DND-41 (cell line): ENCODE measurements around the gene TRIM9.

Source experiments
- ATAC-seq: fragments of 200-7000 bp; cut with Tn5 transposase; 3 replicates; pipeline ENCODE4 v1.9.1; 2021; ENCODE audit warnings: low read depth; ENCODE audit not compliant: insufficient read depth
- DNase-seq: peaks from one replicate; pipeline ENCODE4 v3.0.0-alpha.2; 2020
- H2AFZ ChIP-seq: 2 replicates; pipeline ENCODE4 v1.6.0; 2012; ENCODE audit warnings: low read depth, low read length
- H3K27ac ChIP-seq: 2 replicates; pipeline ENCODE4 v1.5.1; 2012; ENCODE audit warnings: low read length, inconsistent platforms
- H3K27me3 ChIP-seq: fragments of 200-600 bp; sonication (generic); 2 replicates; pipeline ENCODE4 v1.6.0; 2012; ENCODE audit warnings: low read length, mild to moderate bottlenecking, inconsistent platforms; ENCODE audit not compliant: insufficient read depth, poor library complexity
- H3K36me3 ChIP-seq: 2 replicates; pipeline ENCODE4 v1.5.1; 2012; ENCODE audit warnings: low read length, inconsistent platforms; ENCODE audit not compliant: insufficient read depth
- H3K4me1 ChIP-seq: 2 replicates; pipeline ENCODE4 v1.5.1; 2012; ENCODE audit warnings: mild to moderate bottlenecking, low read length; ENCODE audit not compliant: insufficient read depth
- H3K4me2 ChIP-seq: 2 replicates; pipeline ENCODE4 v1.6.0; 2012; ENCODE audit warnings: mild to moderate bottlenecking, moderate library complexity, low read length, inconsistent platforms; ENCODE audit not compliant: insufficient read depth
- H3K4me3 ChIP-seq, 2 experiments: fragments of 200-600 bp in 1 of 2; shearing (Covaris generic) in 1 of 2; 2 replicates each; pipeline ENCODE4 v1.5.1; 2012 to 2016; ENCODE audit warnings: inconsistent platforms in 2 of 2, low read length in 2 of 2, mild to moderate bottlenecking in 2 of 2, low read depth in 1 of 2, moderate library complexity in 1 of 2
- H3K79me2 ChIP-seq: 2 replicates; pipeline ENCODE4 v1.6.0; 2012; ENCODE audit warnings: low read length, inconsistent platforms; ENCODE audit not compliant: insufficient read depth
- H3K9ac ChIP-seq: 2 replicates; pipeline ENCODE4 v1.6.0; 2012; ENCODE audit warnings: low read depth, mild to moderate bottlenecking, inconsistent platforms, low read length, moderate library complexity
- H3K9me3 ChIP-seq: 2 replicates; pipeline ENCODE4 v1.5.1; 2012; ENCODE audit warnings: low read length, moderate library complexity, mild to moderate bottlenecking, inconsistent platforms; ENCODE audit not compliant: insufficient read depth, severe bottlenecking
- H4K20me1 ChIP-seq: 2 replicates; pipeline ENCODE4 v1.6.0; 2012; ENCODE audit warnings: low read length; ENCODE audit not compliant: insufficient read depth
- EZH2 ChIP-seq: IDR thresholded peaks from 3 replicates; pipeline ENCODE4 v1.6.1; 2012; ENCODE audit warnings: borderline replicate concordance, low read depth, mild to moderate bottlenecking, moderate library complexity, low read length, inconsistent platforms; ENCODE audit not compliant: severe bottlenecking
- TF ChIP-seq, protein P1 (sequence below): IDR thresholded peaks from 2 replicates; pipeline ENCODE4 v1.5.1; 2012; ENCODE audit warnings: borderline replicate concordance, low read length, moderate library complexity, mild to moderate bottlenecking; ENCODE audit not compliant: poor library complexity, severe bottlenecking; ENCODE audit errors: extremely low read depth

TRIM9 gene

DNA sequence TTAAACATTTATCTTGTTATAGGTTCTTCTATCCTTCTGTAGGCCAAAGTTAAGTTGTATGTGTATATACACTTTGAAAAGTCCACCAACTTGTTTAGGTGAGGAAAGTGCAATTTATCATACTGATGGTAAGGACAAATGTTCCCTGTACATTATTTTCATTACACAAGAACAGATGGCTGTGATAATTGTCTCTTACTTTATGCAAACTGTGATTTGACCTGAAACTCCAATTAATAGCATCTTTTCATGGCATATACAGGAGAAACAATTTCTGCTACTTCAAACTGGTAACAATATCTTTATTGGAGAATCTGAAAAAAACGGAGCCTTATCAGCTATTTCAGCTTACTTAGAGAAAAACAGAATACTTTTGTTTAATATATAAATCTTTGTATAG, 5.6 kb downstream of the TRIM9 start:
- Histone ChIP-seq H2AFZ (no peak overlapping the region), H3K27ac (no peak overlapping the region), H3K9ac (no peak overlapping the region), H3K36me3 (no peaks in the 10 kb centered on the region), H3K27me3 (no peaks in the 10 kb centered on the region), H3K4me3 (no peak overlapping the region), H4K20me1 (no peaks in the 10 kb centered on the region), H3K4me1 (peaks cover 39% of the 10 kb centered on the region), H3K4me2 (no peak overlapping the region), H3K79me2 (peaks cover 7% of the 10 kb centered on the region), H3K9me3 (no peaks in the 10 kb centered on the region)
- TF ChIP-seq, protein P1, sequence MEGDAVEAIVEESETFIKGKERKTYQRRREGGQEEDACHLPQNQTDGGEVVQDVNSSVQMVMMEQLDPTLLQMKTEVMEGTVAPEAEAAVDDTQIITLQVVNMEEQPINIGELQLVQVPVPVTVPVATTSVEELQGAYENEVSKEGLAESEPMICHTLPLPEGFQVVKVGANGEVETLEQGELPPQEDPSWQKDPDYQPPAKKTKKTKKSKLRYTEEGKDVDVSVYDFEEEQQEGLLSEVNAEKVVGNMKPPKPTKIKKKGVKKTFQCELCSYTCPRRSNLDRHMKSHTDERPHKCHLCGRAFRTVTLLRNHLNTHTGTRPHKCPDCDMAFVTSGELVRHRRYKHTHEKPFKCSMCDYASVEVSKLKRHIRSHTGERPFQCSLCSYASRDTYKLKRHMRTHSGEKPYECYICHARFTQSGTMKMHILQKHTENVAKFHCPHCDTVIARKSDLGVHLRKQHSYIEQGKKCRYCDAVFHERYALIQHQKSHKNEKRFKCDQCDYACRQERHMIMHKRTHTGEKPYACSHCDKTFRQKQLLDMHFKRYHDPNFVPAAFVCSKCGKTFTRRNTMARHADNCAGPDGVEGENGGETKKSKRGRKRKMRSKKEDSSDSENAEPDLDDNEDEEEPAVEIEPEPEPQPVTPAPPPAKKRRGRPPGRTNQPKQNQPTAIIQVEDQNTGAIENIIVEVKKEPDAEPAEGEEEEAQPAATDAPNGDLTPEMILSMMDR, result no peak
- TF ChIP-seq EZH2, result no peak
- ATAC-seq (no peak), DNase-seq (no peak)

DNA sequence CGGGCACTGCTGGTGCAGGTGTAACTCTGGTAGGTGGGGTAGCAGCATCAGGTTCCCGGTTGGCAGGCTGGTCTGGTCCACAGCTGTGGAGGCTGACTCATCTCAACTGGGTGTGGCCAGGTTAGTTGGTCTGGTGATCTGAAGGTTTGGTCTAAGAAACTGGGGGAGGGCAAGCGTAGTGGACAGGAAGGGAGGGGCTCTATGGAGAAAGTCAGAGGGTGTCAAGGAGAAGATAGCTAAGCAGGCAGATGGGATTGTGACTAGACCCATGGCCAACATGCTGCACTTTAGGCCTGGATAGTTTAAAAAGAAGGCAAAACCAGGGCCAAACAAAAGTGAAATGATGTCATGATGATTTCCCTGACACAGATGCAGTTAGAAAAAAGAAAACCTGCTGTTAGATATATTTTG, 7.9 kb downstream of the TRIM9 start:
- no peaks in the 10 kb centered on the region for H4K20me1 ChIP-seq
- no peaks in the 10 kb centered on the region for H3K9me3 ChIP-seq
- H3K27ac ChIP-seq, result no peak overlapping the region
- DNase-seq (no peak), ATAC-seq (no peak)
- no peak overlapping the region for H3K4me3 ChIP-seq
- H3K9ac ChIP-seq, result no peak overlapping the region
- H3K4me2 ChIP-seq, result no peak overlapping the region
- no peaks in the 10 kb centered on the region for H3K27me3 ChIP-seq
- 0 out of 2 replicates have a peak, but pooled peaks cover 2% of the 10 kb centered on the region for H3K79me2 ChIP-seq
- TF ChIP-seq EZH2, result no peak
- TF ChIP-seq, protein P1, result no peak
- no peaks in the 10 kb centered on the region for H3K36me3 ChIP-seq
- H3K4me1 ChIP-seq, result peaks cover 16% of the 10 kb centered on the region
- no peak overlapping the region for H2AFZ ChIP-seq

DNA sequence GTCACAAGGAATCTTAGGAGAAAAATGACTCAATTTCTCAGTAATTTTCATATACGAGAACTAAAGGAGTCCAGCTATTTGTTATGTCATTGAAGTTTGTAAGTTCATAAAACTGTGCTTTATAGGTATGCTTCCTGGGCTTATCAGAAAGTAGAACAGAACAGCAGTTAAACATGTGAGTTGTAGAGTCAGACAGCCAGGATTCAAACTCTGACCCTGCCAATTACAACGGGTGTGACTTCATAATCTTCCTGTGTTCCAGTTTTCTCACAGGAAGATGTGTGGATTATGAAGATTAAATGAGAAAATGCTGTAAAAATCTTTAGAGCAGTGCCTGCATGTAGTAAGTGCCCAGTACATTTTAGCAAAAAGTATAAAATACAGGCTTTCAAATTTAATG, 8.9 kb downstream of the TRIM9 start:
- Histone ChIP-seq H3K4me2 (no peak overlapping the region), H4K20me1 (no peaks in the 10 kb centered on the region), H3K27me3 (no peaks in the 10 kb centered on the region), H2AFZ (no peak overlapping the region), H3K79me2 (0 out of 2 replicates have a peak, but pooled peaks cover 2% of the 10 kb centered on the region), H3K36me3 (no peaks in the 10 kb centered on the region), H3K4me1 (peaks cover 9% of the 10 kb centered on the region), H3K4me3 (no peak overlapping the region), H3K9me3 (no peaks in the 10 kb centered on the region), H3K9ac (no peak overlapping the region), H3K27ac (no peak overlapping the region)
- ATAC-seq (no peak), DNase-seq (no peak)
- TF ChIP-seq EZH2, result no peak
- TF ChIP-seq, protein P1, result no peak

DNA sequence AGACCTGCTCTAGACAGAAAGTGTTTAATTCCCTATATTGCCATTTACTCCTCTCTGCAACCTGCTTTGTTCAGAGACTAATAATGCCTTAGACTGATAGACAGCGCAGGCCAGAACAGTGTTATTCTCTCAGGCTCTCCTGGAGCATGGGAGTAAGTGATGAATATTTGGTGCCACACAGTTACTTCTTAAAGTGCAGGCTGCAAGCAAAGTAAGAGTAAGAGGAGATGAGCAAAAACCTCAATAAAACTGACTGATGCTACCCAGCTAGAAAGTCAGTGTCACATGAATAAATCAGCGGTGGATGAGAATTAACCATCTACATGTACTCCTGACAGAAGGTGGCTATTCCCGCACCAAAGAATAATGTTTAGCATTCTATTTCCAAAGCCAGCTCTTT, 9.9 kb downstream of the TRIM9 start:
- DNase-seq (no peak), ATAC-seq (no peak)
- Histone ChIP-seq H3K27me3 (no peaks in the 10 kb centered on the region), H3K4me3 (no peak overlapping the region), H3K79me2 (0 out of 2 replicates have a peak, but pooled peaks cover 2% of the 10 kb centered on the region), H2AFZ (no peak overlapping the region), H4K20me1 (no peaks in the 10 kb centered on the region), H3K4me1 (peaks cover 3% of the 10 kb centered on the region; the same call in 1 of the 2 replicates), H3K27ac (no peak overlapping the region), H3K4me2 (no peak overlapping the region), H3K36me3 (no peaks in the 10 kb centered on the region), H3K9me3 (no peaks in the 10 kb centered on the region), H3K9ac (no peak overlapping the region)
- TF ChIP-seq, protein P1, result no peak
- no peak for TF ChIP-seq EZH2
